GM18526 (cell line): ENCODE measurements around the gene FAM83F.

Experiments used
- POLR2A ChIP-seq: IDR thresholded peaks from 3 replicates; pipeline ENCODE4 v1.6.1; 2011; ENCODE audit not compliant: insufficient read length; ENCODE audit errors: extremely low read depth

Gene FAM83F

GRCh38 chr22:39959640-39960447, 34.9 kb upstream of the FAM83F start, which contains the start of gene TMA7B:
Gene TMA7B (plus strand): TSS chr22:39960397. CDS start chr22:39964375, 3,978 bp downstream.
- TF ChIP-seq POLR2A: no peak

DNA sequence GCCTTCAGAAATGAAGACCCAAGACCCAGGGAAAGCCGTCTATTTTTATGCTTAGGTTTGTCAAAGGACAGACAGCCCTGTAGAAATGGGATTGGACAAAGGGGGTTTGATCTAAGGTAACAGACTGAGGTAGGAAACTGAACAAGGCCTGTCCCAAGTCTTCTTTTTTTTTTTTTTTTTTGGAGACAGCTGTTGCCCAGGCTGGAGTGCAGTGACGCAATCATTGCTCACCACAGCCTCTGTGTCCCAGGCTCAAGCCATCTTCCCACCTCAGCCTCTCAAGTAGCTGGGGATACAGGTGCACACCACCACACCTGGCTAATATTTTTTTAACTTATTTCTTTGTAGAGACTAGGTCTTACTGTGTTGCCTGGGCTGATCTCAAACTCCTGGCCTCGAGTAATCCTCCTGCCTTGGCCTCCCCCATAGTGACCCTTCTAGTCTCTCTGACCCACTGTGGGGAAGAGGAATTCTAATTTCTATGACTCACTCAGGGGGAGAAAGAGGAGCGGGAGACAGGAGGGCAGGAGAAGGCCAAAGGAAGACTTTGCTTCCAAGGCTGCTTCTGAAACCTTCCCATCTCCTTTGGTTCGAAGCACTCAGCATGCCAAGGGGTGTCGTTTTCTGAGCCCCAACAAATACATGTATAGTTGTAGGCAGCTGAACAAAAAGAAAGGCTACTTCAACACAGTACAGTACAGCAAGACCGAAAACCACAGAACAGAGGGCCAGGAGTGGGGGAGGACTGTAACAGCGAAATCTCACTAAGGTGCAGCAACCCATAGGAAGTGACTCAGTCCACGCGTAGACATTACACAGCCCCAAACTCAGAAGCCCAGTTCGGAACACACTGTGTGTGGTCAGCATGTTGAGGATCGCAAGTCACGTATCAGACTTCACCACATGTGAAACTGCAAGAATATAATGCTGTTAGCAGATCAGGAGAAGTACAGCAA, 33.7 kb upstream of the FAM83F start:
- TF ChIP-seq POLR2A: no peak

DNA sequence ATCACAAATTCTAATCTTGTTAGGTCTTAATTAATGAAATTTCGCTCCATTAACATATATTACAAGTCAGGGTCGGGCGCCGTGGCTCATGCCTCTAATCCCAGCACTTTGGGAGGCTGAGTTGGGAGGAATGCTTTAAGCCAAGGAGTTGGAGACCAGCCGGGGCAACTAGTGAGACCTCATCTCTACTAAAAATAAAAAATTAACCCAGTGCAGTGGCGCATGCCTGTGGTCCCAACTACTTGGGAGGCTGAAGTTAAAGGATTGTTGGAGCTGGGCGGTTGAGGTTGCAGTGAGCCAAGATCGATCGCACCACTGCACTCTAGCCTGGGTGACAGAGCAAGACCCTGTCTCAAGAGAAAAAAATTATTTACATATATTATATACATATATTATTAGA, 32.7 kb upstream of the FAM83F start:
- no peak for TF ChIP-seq POLR2A

DNA sequence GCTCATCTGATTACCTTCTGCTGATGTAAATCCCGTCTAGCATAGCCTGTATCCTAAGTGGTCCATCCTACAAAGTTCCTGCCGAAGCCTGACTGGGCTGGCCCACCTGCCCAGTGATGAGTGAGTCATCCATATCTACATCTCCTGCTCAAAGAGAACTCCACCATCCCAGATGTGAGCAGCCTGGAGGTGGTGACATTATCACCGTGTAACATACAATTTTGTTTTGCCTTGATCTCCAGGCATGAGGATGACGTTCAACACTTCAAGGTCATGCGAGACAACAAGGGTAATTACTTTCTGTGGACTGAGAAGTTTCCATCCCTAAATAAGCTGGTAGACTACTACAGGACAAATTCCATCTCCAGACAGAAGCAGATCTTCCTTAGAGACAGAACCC, 29.0 kb upstream of the FAM83F start:
- TF ChIP-seq POLR2A: no peak

DNA sequence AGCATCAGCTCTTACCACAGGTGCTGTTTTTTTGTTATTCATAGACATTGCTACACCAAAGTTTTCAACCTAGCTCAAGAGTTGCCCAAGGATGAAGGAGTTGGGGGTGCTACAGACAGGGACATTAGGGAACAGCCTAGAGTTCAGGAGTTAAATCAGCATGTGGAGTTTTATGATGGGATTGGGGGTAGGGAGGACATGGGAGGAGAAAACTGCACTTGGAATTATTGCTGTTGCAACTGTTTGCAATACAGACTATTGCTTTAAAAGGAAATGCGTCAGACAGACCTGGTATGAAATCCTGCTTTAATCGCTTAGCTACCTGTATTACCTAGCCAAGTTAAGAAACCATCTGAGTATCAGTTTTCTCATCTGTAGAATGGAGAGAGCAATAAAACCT, 28.3 kb upstream of the FAM83F start:
- no peak for TF ChIP-seq POLR2A

GRCh38 chr22:39967103-39967829, 27.5 kb upstream of the FAM83F start:
- TF ChIP-seq POLR2A: no peak

- TF ChIP-seq POLR2A: no peak
Measured at GRCh38 chr22:39967996-39968972, 26.5 kb upstream of the FAM83F start.

GRCh38 chr22:39970742-39971141, 24.0 kb upstream of the FAM83F start:
- TF ChIP-seq POLR2A: no peak

DNA sequence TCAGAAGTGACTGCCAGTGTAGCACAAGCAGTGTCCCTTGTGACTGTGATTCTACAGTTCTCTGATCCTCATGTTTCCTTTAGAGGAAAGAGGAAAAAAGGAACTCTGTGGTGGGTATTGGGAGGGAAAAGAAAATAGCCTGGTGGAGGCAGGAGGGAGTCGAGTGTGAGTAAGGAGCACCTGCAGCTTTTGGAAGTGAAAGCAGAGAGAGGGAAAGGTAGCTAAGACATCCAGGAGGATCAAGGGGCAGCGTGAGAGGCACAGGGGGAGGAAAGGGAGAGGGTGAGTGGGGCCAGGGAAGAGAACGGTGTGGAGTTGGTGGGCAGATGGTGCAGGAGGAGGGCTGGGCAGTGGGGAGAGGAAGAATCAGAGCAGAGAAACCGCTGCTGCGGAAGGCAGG, 22.1 kb upstream of the FAM83F start:
- TF ChIP-seq POLR2A: no peak

DNA sequence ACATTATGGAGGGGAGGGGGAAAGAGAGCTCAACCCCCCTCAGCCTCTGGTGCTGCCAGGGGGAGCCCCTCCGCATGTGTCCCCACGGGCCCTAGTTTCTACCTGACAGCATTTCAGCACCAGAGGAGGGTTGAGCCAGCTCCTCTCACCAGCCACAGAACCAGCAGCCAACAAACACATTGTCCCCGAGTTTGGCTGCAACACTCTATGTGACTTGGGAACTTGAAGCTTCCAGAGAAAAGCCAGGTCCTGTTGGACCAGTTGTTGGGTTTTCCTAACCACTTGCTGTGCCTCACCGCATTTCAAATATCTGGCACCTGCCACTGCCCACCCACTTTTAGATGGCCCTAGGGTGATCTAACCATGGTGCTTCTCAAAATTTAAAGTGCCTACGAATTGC, 21.1 kb upstream of the FAM83F start:
- TF ChIP-seq POLR2A: no peak

DNA sequence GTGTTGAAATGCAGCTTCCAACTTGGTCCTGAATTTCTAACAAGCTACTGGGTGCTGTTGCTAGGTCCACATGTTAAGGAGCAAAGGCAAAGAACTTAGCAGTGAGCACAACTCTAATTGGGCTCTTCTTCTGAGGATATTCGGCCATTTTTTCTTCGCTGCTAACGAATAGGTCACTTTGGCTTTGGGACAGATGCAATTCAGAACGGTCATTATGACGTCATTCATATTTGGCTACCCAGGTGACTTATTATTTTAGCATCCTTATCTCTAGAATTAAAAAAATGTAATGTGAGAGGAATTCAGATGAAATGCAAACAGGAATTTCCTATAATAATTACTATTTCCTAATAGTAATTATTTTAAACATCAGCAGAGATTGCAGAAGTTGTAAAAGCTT, 20.7 kb upstream of the FAM83F start:
- TF ChIP-seq POLR2A: no peak

DNA sequence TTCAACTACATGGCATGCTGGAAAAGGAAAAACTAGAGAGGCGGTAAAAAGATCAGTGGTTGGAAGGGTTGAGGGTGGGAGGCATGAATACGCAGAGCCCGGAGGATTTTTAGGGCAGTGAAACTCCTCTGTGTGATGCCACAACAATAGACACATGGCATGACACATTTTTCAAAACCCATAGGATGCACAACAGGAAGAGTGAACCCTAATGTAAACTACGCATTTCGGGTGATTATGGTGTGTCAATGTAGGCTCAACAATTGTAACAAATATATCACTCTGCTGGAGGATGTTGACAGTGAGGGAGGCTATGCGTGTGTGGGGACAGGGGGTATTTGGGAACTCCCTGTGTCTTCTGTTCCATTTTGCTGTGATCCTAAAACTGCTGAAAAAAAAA, 15.7 kb upstream of the FAM83F start:
- TF ChIP-seq POLR2A: no peak

GRCh38 chr22:39979458-39979857, 15.3 kb upstream of the FAM83F start:
- TF ChIP-seq POLR2A: no peak

DNA sequence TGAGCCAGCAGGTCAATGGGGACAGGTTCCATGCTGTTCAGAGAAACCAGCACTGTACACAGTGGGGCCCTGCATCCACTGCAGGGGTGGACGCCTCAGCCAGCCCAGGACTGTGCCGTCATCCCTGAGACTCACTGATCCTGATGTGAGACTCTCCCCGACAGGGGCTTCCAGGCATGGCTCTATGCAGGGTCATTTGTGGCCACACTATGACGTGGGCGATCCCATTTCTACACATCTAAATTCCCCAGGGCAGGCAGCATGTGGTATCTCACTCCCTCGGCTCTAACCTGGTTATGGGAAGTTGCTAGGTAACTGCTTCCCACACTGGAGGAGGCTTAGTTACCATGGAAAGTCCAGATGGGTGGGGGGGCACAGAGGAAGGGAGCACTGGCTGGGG, 14.2 kb upstream of the FAM83F start:
- TF ChIP-seq POLR2A: no peak

GRCh38 chr22:39983346-39983745, 11.4 kb upstream of the FAM83F start:
- TF ChIP-seq POLR2A: no peak

- TF ChIP-seq POLR2A: no peak
Measured at GRCh38 chr22:39984006-39984405, 10.7 kb upstream of the FAM83F start.
